Small intestine (tissue), 7 donors: ENCODE measurements around the gene GPS2. TPM values are rescaled to one million over a fixed set of nuclear protein-coding genes. Genes with fewer than 3 reads are reported as not detected.

Source experiments
- DNase-seq, 2 donors: peaks; one replicate each; pipeline versions ENCODE4 v3.0.0 to v3.0.0-alpha.2; 2013
- FAIRE-seq: peaks from 2 replicates; lab custom pipeline; 2012; peaks lifted over from hg19 to GRCh38; lab: Jason Lieb, UNC
- H3K27ac ChIP-seq, 3 donors: one replicate each; pipeline ENCODE4 v1.5.1; 2013; ENCODE audit warnings: low read length in 2 of 3, mild to moderate bottlenecking in 2 of 3, control low read depth in 1 of 3, inconsistent platforms in 1 of 3, low read depth in 1 of 3, moderate library complexity in 1 of 3
- H3K27me3 ChIP-seq, 3 donors: one replicate each; pipeline ENCODE4 v1.6.1; 2013; ENCODE audit warnings: low read length in 3 of 3, inconsistent platforms in 1 of 3; ENCODE audit not compliant: control insufficient read depth in 3 of 3, insufficient read depth in 3 of 3
- H3K36me3 ChIP-seq, 3 donors: one replicate each; pipeline ENCODE4 v1.6.1; 2013; ENCODE audit warnings: low read length in 3 of 3, inconsistent platforms in 1 of 3, low read depth in 1 of 3, mild to moderate bottlenecking in 1 of 3, moderate library complexity in 1 of 3; ENCODE audit not compliant: control insufficient read depth in 3 of 3, insufficient read depth in 2 of 3
- H3K4me1 ChIP-seq, 3 donors: one replicate each; pipeline ENCODE4 v1.6.1; 2013; ENCODE audit warnings: low read length in 2 of 3, inconsistent platforms in 1 of 3, low read depth in 1 of 3, mild to moderate bottlenecking in 1 of 3, moderate library complexity in 1 of 3; ENCODE audit not compliant: control insufficient read depth in 3 of 3, insufficient read depth in 2 of 3
- H3K4me3 ChIP-seq, 3 donors: one replicate each; pipeline ENCODE4 v1.5.1; 2013; ENCODE audit warnings: low read length in 3 of 3, control low read depth in 1 of 3, inconsistent platforms in 1 of 3, low read depth in 1 of 3, mild to moderate bottlenecking in 1 of 3, moderate library complexity in 1 of 3
- H3K9me3 ChIP-seq, 2 donors: one replicate each; pipeline ENCODE4 v1.6.1; 2013; ENCODE audit warnings: low read depth in 1 of 2, low read length in 1 of 2; ENCODE audit not compliant: control insufficient read depth in 2 of 2, insufficient read depth in 1 of 2
- WGBS, 3 donors: extraction: QIAGEN DNeasy Blood & Tissue Kit; methylation state at CpG; one replicate each; pipeline ENCODE4 v1.1.7; 2013; 5-methylcytosine and 5-hydroxymethylcytosine counted together
- polyA plus RNA-seq, 4 donors: library from polyadenylated mRNA; stranded (reverse) in 3 of 4; unstranded in 1 of 4; fragments of 200-250 nt in 3 of 4; fragments of 120-200 nt in 1 of 4; gene quantifications; one replicate each; pipeline versions ENCODE4 v1.2.1 to v1.2.3, GENCODE V29; 2013
- donor health status: healthy with polysubstance abuse.
- donor health status: control.
- donor health status: control.
- donor health status: Bipolar disorder and iron deficiency.
- donor health status: healthy.

GPS2 gene
- polyA plus RNA-seq, 4 donors, result 48.3 to 152 (median 86.3) TPM

DNA sequence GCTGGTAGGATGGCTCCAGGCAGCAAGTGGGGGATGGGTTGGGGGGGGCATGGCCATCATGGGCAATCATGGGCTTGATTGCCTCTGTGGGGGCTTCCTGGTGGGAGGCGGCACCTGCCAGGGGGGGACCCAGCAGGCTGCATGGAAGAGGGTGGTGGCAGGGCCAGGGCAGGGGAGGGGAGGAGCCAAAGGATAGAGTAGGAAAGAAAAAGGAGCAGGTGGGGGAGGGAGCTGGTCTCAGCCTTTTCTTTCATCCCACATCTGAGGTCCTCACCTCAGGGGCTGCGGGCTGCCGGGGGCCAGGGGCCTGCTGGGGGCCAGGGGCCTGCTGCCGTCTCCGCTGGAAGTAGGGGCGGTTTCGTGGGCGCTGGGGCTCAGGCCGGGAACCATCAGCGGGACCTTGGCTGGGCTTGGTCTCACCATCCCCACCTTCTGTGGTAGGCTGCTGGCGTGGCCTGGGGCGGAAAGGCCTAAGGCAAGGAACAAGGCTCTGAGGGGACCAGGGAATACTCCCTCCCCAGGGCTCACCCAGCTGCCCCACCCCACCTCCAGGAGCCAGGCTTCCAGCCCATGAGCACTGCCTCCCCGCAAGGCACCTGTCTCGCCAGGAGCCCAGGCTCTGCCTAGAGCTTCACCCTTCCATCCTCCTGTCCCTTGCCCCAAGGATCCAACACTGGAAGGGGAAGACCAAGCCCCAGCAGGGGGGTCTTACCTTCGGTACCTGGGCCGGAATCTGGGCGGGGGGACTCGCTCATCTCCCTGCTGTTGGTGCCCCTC, 25.7 kb downstream of the GPS2 start:
- H3K4me1 ChIP-seq, result peaks cover 0 to 18% (median 10%) of the 10 kb centered on the region in 3 donors
- FAIRE-seq, result no peak
- peaks cover 0 to 9% (median 3%) of the 10 kb centered on the region in 3 donors for H3K27me3 ChIP-seq
- H3K4me3 ChIP-seq, result no peak overlapping the region
- DNase-seq, result no peak
- 84 to 95% (median 90%) methylated on average over 17 to 18 of the region's 18 CpGs for WGBS, 3 donors
- peaks cover 0 to 6% of the 10 kb centered on the region in 2 donors for H3K9me3 ChIP-seq
- H3K36me3 ChIP-seq, result no peaks in the 10 kb centered on the region
- H3K27ac ChIP-seq, result no peak overlapping the region

DNA sequence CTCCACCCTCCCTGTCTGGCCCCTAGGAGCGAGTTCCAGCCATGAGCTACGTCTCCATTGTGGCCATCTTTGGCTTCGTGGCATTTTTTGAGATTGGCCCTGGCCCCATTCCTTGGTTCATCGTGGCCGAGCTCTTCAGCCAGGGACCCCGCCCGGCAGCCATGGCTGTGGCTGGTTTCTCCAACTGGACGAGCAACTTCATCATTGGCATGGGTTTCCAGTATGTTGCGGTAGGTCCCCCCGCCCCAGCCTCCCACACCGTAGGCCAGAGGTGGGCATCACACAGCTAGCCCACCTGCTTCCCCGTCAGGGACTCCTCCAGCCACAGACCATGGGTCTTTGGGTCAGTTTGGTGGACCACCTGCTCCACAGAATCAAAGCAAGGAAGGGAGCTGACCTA, 29.5 kb downstream of the GPS2 start:
- FAIRE-seq, result no peak

DNA sequence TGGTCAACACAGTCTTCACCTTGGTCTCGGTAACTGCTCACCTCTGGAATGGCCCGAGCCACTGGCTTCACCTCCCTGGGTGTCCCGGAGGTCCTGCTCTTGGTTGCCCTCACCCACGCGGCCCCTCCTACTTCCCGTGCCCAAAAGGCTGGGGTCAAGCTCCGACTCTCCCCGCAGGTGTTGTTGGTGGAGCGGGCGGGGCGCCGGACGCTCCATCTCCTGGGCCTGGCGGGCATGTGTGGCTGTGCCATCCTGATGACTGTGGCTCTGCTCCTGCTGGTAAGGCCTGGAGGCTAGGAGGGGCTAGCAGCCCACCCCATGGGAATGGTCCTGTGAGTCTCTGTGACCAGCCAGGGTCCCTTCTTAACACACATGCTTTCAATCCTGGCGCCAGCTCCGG, 30.2 kb downstream of the GPS2 start:
- 80 to 92% (median 87%) methylated on average over 16 of the region's 16 CpGs for WGBS, 3 donors
- Histone ChIP-seq H3K27me3 (peaks cover 0 to 17% (median 2%) of the 10 kb centered on the region in 3 donors), H3K4me1 (peaks cover 0 to 26% (median 0%) of the 10 kb centered on the region in 3 donors), H3K4me3 (no peak overlapping the region), H3K27ac (no peak overlapping the region), H3K9me3 (no peaks in the 10 kb centered on the region), H3K36me3 (no peaks in the 10 kb centered on the region)
- FAIRE-seq (no peak), DNase-seq (no peak)

More for the DNA sequence above, 29.5 kb downstream of the GPS2 start:
- H3K4me1 ChIP-seq, result peaks cover 0 to 19% (median 0%) of the 10 kb centered on the region in 3 donors
- no peak overlapping the region for H3K4me3 ChIP-seq
- H3K27me3 ChIP-seq, result peaks cover 0 to 17% (median 2%) of the 10 kb centered on the region in 3 donors
- 91 to 92% (median 92%) methylated on average over 12 of the region's 12 CpGs for WGBS, 3 donors
- DNase-seq, result no peak
- no peak overlapping the region for H3K27ac ChIP-seq
- no peaks in the 10 kb centered on the region for H3K9me3 ChIP-seq
- no peaks in the 10 kb centered on the region for H3K36me3 ChIP-seq

DNA sequence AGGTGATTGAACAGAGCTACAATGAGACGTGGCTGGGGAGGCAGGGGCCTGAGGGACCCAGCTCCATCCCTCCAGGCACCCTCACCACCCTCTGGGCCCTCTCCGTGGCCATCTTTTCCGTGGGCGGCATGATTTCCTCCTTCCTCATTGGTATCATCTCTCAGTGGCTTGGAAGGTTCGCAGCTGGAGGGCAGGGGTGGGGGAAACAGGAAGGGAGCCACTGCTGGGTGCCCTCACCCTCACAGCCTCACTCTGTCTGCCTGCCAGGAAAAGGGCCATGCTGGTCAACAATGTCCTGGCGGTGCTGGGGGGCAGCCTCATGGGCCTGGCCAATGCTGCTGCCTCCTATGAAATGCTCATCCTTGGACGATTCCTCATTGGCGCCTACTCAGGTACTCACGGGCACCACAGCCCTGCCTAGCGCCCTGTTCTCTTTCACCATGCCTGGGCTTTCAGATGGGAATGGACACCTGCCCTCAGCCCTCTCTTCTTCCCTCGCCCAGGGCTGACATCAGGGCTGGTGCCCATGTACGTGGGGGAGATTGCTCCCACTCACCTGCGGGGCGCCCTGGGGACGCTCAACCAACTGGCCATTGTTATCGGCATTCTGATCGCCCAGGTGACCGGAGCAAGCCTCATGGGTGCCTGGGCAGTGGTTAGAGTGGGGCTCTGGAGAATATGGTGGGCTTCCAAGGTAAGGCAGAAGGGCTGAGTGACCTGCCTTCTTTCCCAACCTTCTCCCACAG, 31.5 kb downstream of the GPS2 start:
- DNase-seq (no peak), FAIRE-seq (no peak)
- peaks cover 0 to 30% (median 0%) of the 10 kb centered on the region in 3 donors for H3K4me1 ChIP-seq
- no peak overlapping the region for H3K4me3 ChIP-seq
- H3K27me3 ChIP-seq, result peaks cover 0 to 17% (median 2%) of the 10 kb centered on the region in 3 donors
- H3K36me3 ChIP-seq, result no peaks in the 10 kb centered on the region
- no peak overlapping the region for H3K27ac ChIP-seq
- H3K9me3 ChIP-seq, result no peaks in the 10 kb centered on the region
- 85 to 87% (median 86%) methylated on average over 18 of the region's 18 CpGs for WGBS, 3 donors

DNA sequence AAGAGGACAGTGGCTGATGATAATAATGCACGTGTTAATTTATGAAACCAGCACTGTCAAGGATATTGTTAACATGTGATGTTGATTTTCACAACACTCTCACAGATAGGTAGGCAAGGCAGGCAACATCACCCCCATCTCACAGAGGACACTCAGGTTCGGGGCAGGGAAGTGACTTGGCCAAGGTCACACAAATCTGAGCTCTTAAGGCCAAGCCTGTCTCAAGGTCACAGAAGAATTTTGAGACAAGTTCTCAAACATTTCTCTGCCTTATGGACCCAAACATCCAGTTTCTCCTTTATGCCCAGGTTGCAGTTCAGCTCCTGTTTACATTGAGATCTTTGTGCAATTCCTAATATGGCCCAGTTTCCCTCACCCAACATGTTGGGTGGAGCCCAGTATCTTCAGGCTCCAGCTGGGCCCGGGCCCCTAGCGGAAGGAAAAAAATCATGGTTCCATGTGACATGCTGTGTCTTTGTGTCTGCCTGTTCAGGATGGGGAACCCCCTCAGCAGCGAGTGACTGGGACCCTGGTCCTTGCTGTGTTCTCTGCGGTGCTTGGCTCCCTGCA, 32.3 kb downstream of the GPS2 start:
- Histone ChIP-seq H3K27ac (no peak overlapping the region), H3K36me3 (no peaks in the 10 kb centered on the region), H3K9me3 (no peaks in the 10 kb centered on the region), H3K27me3 (peaks cover 0 to 17% (median 2%) of the 10 kb centered on the region in 3 donors), H3K4me3 (no peak overlapping the region), H3K4me1 (peaks cover 0 to 30% (median 0%) of the 10 kb centered on the region in 3 donors)
- DNase-seq, result no peak
- WGBS, 3 donors, result 53 to 56% (median 55%) methylated on average over 6 of the region's 6 CpGs
- no peak for FAIRE-seq

DNA sequence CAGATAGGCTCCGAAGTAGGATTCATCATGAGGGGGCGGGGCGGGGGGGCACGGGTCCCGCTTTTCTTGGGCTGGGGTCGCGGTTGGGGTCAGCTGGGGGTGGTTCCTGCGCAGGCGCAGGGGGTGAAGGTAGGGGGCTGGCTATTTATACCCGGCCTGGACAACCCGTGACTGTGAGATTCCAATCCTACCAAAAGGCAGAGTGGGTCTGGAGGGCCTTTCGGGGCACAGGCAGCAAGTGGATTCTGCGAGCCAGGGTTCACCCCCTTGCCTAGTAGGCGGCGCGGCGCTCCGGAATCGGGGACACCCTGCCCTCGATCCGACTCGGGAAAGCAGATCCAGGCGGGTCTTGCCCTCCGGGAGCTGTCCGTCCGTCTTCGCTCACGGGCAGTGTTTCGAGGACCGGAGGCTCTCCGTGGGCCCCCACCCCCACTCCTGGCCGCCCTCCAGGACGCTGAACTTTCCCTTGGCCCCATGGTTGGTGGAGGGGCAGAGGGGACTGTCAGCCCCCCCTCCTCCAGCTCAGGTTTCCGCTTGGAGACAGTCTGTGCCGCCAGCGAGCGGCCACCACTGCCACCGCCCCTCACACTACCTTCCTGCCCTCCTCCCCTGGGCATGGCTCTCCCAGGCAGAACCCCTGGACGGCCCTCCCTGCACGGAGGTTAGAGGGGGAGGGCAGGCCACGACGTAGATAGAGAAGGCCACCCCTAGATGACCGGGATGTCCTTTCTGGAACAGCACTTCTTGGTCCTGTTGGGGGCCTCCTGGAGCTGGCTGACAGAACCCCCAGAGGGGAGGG, 33.0 kb downstream of the GPS2 start:
- no peaks in the 10 kb centered on the region for H3K9me3 ChIP-seq
- peak overlapping the region in 2 of 3 donors; percentile 44 to 48 for H3K4me3 ChIP-seq
- peaks cover 0 to 30% (median 0%) of the 10 kb centered on the region in 3 donors for H3K4me1 ChIP-seq
- FAIRE-seq (no peak), DNase-seq (peak in 1 of 2 donors; percentile 37)
- WGBS, 3 donors, result 4 to 7% (median 6%) methylated on average over 35 to 43 of the region's 43 CpGs
- H3K27ac ChIP-seq, result peak overlapping the region in 1 of 3 donors; percentile 22
- peaks cover 0 to 17% (median 0%) of the 10 kb centered on the region in 3 donors for H3K27me3 ChIP-seq
- no peaks in the 10 kb centered on the region for H3K36me3 ChIP-seq

DNA sequence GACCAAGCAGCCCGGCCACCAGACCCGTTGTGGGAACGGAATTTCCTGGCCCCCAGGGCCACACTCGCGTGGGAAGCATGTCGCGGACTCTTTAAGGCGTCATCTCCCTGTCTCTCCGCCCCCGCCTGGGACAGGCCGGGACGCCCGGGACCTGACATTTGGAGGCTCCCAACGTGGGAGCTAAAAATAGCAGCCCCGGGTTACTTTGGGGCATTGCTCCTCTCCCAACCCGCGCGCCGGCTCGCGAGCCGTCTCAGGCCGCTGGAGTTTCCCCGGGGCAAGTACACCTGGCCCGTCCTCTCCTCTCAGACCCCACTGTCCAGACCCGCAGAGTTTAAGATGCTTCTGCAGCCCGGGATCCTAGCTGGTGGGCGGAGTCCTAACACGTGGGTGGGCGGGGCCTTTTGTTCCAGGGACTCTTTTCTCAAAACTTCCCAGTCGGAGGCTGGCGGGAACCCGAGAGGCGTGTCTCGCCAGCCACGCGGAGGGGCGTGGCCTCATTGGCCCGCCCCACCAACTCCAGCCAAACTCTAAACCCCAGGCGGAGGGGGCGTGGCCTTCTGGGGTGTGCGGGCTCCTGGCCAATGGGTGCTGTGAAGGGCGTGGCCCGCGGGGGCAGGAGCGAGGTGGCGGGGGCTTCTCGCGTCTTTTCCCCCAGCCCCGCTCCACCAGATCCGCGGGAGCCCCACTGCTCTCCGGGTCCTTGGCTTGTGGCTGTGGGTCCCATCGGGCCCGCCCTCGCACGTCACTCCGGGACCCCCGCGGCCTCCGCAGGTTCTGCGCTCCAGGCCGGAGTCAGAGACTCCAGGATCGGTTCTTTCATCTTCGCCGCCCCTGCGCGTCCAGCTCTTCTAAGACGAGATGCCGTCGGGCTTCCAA, 33.8 kb downstream of the GPS2 start, which contains the start of gene SLC2A4:
TSS of gene SLC2A4 (plus strand) at position 645 of the 879 bp plus-strand sequence. CDS start at position 862, 217 bp downstream.
- peak within 1 kb of the TSS in 2 of 3 donors; percentile 44 to 48 for H3K4me3 ChIP-seq
- H3K36me3 ChIP-seq, result no peaks in the 10 kb centered on the region
- peak within 1 kb of the TSS in 2 of 3 donors; percentile 6 to 82 for H3K27ac ChIP-seq
- peaks cover 0 to 17% (median 0%) of the 10 kb centered on the region in 3 donors for H3K27me3 ChIP-seq
- peaks cover 0 to 30% (median 0%) of the 10 kb centered on the region in 3 donors for H3K4me1 ChIP-seq
- no peak for FAIRE-seq
- no peaks in the 10 kb centered on the region for H3K9me3 ChIP-seq
- DNase-seq, result peak; percentile 94 to 97
- WGBS, 3 donors, result 0 to 1% (median 0%) methylated on average over 50 to 71 of the region's 71 CpGs
